ENCODE results near the gene RAB4B.
"Not testable (repeated sequence)": the region's sequence is repeated elsewhere in the genome, so short reads cannot be mapped to it uniquely, and the experiment has no call there.

Gene RAB4B

GRCh38 chr19:40763526-40763925 is 14.5 kb upstream of the RAB4B start:
- Histone ChIP-seq H3K27ac (ENCODE audit: low read depth in 2 of 2, low read length in 2 of 2) (no peak overlapping the region), H3K4me1 (ENCODE audit: control insufficient read depth in 2 of 2, insufficient read depth in 2 of 2, low read length in 2 of 2) (no peaks in the 10 kb centered on the region), H3K27me3 (ENCODE audit: control insufficient read depth in 2 of 2, insufficient read depth in 2 of 2, low read length in 2 of 2) (no peaks in the 10 kb centered on the region), H3K36me3 (ENCODE audit: control insufficient read depth in 2 of 2, insufficient read depth in 2 of 2, low read length in 2 of 2) (peaks cover 69 to 71% of the 10 kb centered on the region in 2 donors), H3K9ac (ENCODE audit: low read depth in 1 of 2, low read length in 2 of 2) (no peak overlapping the region), H3K9me3 (ENCODE audit: control insufficient read depth in 2 of 2, low read length in 2 of 2) (no peaks in the 10 kb centered on the region), H3K4me3 (ENCODE audit: low read length in 2 of 2) (no peak overlapping the region)

- Histone ChIP-seq H3K9me3 (ENCODE audit: control insufficient read depth in 2 of 2, low read length in 2 of 2) (no peaks in the 10 kb centered on the region), H3K9ac (ENCODE audit: low read depth in 1 of 2, low read length in 2 of 2) (no peak overlapping the region), H3K27ac (ENCODE audit: low read depth in 2 of 2, low read length in 2 of 2) (no peak overlapping the region), H3K4me3 (ENCODE audit: low read length in 2 of 2) (no peak overlapping the region), H3K36me3 (ENCODE audit: control insufficient read depth in 2 of 2, insufficient read depth in 2 of 2, low read length in 2 of 2) (peaks cover 73 to 74% of the 10 kb centered on the region in 2 donors), H3K4me1 (ENCODE audit: control insufficient read depth in 2 of 2, insufficient read depth in 2 of 2, low read length in 2 of 2) (no peaks in the 10 kb centered on the region), H3K27me3 (ENCODE audit: control insufficient read depth in 2 of 2, insufficient read depth in 2 of 2, low read length in 2 of 2) (no peaks in the 10 kb centered on the region)
Observed at GRCh38 chr19:40763963-40764362, 14.1 kb upstream of the RAB4B start.

GRCh38 chr19:40766385-40766784 is 11.7 kb upstream of the RAB4B start:
- peaks cover 50% of the 10 kb centered on the region in 2 donors for H3K36me3 ChIP-seq (ENCODE audit: control insufficient read depth in 2 of 2, insufficient read depth in 2 of 2, low read length in 2 of 2)
- H3K4me3 ChIP-seq (ENCODE audit: low read length in 2 of 2); H3K9ac ChIP-seq (ENCODE audit: low read depth in 1 of 2, low read length in 2 of 2); H3K9me3 ChIP-seq (ENCODE audit: control insufficient read depth in 2 of 2, low read length in 2 of 2); H3K4me1 ChIP-seq (ENCODE audit: control insufficient read depth in 2 of 2, insufficient read depth in 2 of 2, low read length in 2 of 2); H3K27ac ChIP-seq (ENCODE audit: low read depth in 2 of 2, low read length in 2 of 2); H3K27me3 ChIP-seq (ENCODE audit: control insufficient read depth in 2 of 2, insufficient read depth in 2 of 2, low read length in 2 of 2): not testable (repeated sequence)

GRCh38 chr19:40768869-40769268 is 9.2 kb upstream of the RAB4B start:
- Histone ChIP-seq H3K27ac (ENCODE audit: low read depth in 2 of 2, low read length in 2 of 2) (no peak overlapping the region), H3K27me3 (ENCODE audit: control insufficient read depth in 2 of 2, insufficient read depth in 2 of 2, low read length in 2 of 2) (no peaks in the 10 kb centered on the region), H3K36me3 (ENCODE audit: control insufficient read depth in 2 of 2, insufficient read depth in 2 of 2, low read length in 2 of 2) (peaks cover 26 to 27% of the 10 kb centered on the region in 2 donors), H3K4me3 (ENCODE audit: low read length in 2 of 2) (no peak overlapping the region), H3K9ac (ENCODE audit: low read depth in 1 of 2, low read length in 2 of 2) (no peak overlapping the region), H3K9me3 (ENCODE audit: control insufficient read depth in 2 of 2, low read length in 2 of 2) (no peaks in the 10 kb centered on the region), H3K4me1 (ENCODE audit: control insufficient read depth in 2 of 2, insufficient read depth in 2 of 2, low read length in 2 of 2) (no peaks in the 10 kb centered on the region)

GRCh38 chr19:40771101-40771862 is 6.8 kb upstream of the RAB4B start:
- H3K36me3 ChIP-seq (ENCODE audit: control insufficient read depth in 2 of 2, insufficient read depth in 2 of 2, low read length in 2 of 2); H3K27me3 ChIP-seq (ENCODE audit: control insufficient read depth in 2 of 2, insufficient read depth in 2 of 2, low read length in 2 of 2); H3K27ac ChIP-seq (ENCODE audit: low read depth in 2 of 2, low read length in 2 of 2); H3K9me3 ChIP-seq (ENCODE audit: control insufficient read depth in 2 of 2, low read length in 2 of 2); H3K4me3 ChIP-seq (ENCODE audit: low read length in 2 of 2); H3K9ac ChIP-seq (ENCODE audit: low read depth in 1 of 2, low read length in 2 of 2); H3K4me1 ChIP-seq (ENCODE audit: control insufficient read depth in 2 of 2, insufficient read depth in 2 of 2, low read length in 2 of 2): not testable (repeated sequence)

- H3K4me1 ChIP-seq (ENCODE audit: control insufficient read depth in 2 of 2, insufficient read depth in 2 of 2, low read length in 2 of 2) = peaks cover 11 to 15% of the 10 kb centered on the region in 2 donors
- no peaks in the 10 kb centered on the region for H3K36me3 ChIP-seq (ENCODE audit: control insufficient read depth in 2 of 2, insufficient read depth in 2 of 2, low read length in 2 of 2)
- no peak within 1 kb of the TSS for H3K9ac ChIP-seq (ENCODE audit: low read depth in 1 of 2, low read length in 2 of 2)
- H3K27me3 ChIP-seq (ENCODE audit: control insufficient read depth in 2 of 2, insufficient read depth in 2 of 2, low read length in 2 of 2) = no peaks in the 10 kb centered on the region
- no peak within 1 kb of the TSS for H3K4me3 ChIP-seq (ENCODE audit: low read length in 2 of 2)
- no peak within 1 kb of the TSS for H3K27ac ChIP-seq (ENCODE audit: low read depth in 2 of 2, low read length in 2 of 2)
- H3K9me3 ChIP-seq (ENCODE audit: control insufficient read depth in 2 of 2, low read length in 2 of 2) = no peaks in the 10 kb centered on the region
Observed at GRCh38 chr19:40774916-40775631, 3.0 kb upstream of the RAB4B start, which contains the start of gene MIA. Gene MIA (plus strand): TSS chr19:40775521. CDS start chr19:40775543, 22 bp downstream.

GRCh38 chr19:40775632-40776022 is 2.4 kb upstream of the RAB4B start:
- Histone ChIP-seq H3K36me3 (ENCODE audit: control insufficient read depth in 2 of 2, insufficient read depth in 2 of 2, low read length in 2 of 2) (peaks cover 0 to 3% of the 10 kb centered on the region in 2 donors), H3K9ac (ENCODE audit: low read depth in 1 of 2, low read length in 2 of 2) (no peak overlapping the region), H3K27ac (ENCODE audit: low read depth in 2 of 2, low read length in 2 of 2) (no peak overlapping the region), H3K27me3 (ENCODE audit: control insufficient read depth in 2 of 2, insufficient read depth in 2 of 2, low read length in 2 of 2) (no peaks in the 10 kb centered on the region), H3K9me3 (ENCODE audit: control insufficient read depth in 2 of 2, low read length in 2 of 2) (no peaks in the 10 kb centered on the region), H3K4me3 (ENCODE audit: low read length in 2 of 2) (no peak overlapping the region), H3K4me1 (ENCODE audit: control insufficient read depth in 2 of 2, insufficient read depth in 2 of 2, low read length in 2 of 2) (peaks cover 11 to 15% of the 10 kb centered on the region in 2 donors)

GRCh38 chr19:40776364-40776763 is 1.7 kb upstream of the RAB4B start:
- peak overlapping the region in 1 of 2 donors; percentile 99 for H3K27ac ChIP-seq (ENCODE audit: low read depth in 2 of 2, low read length in 2 of 2)
- H3K9ac ChIP-seq (ENCODE audit: low read depth in 1 of 2, low read length in 2 of 2) = no peak overlapping the region
- H3K4me3 ChIP-seq (ENCODE audit: low read length in 2 of 2) = no peak overlapping the region
- no peaks in the 10 kb centered on the region for H3K27me3 ChIP-seq (ENCODE audit: control insufficient read depth in 2 of 2, insufficient read depth in 2 of 2, low read length in 2 of 2)
- H3K36me3 ChIP-seq (ENCODE audit: control insufficient read depth in 2 of 2, insufficient read depth in 2 of 2, low read length in 2 of 2) = peaks cover 0 to 3% of the 10 kb centered on the region in 2 donors
- H3K9me3 ChIP-seq (ENCODE audit: control insufficient read depth in 2 of 2, low read length in 2 of 2) = no peaks in the 10 kb centered on the region
- H3K4me1 ChIP-seq (ENCODE audit: control insufficient read depth in 2 of 2, insufficient read depth in 2 of 2, low read length in 2 of 2) = peaks cover 11 to 15% of the 10 kb centered on the region in 2 donors

- Histone ChIP-seq H3K4me1 (ENCODE audit: control insufficient read depth in 2 of 2, insufficient read depth in 2 of 2, low read length in 2 of 2) (peaks cover 11 to 15% of the 10 kb centered on the region in 2 donors), H3K4me3 (ENCODE audit: low read length in 2 of 2) (peak overlapping the region; percentile 97 to 98), H3K27me3 (ENCODE audit: control insufficient read depth in 2 of 2, insufficient read depth in 2 of 2, low read length in 2 of 2) (no peaks in the 10 kb centered on the region), H3K9me3 (ENCODE audit: control insufficient read depth in 2 of 2, low read length in 2 of 2) (no peaks in the 10 kb centered on the region), H3K9ac (ENCODE audit: low read depth in 1 of 2, low read length in 2 of 2) (peak overlapping the region; percentile 91 to 98), H3K27ac (ENCODE audit: low read depth in 2 of 2, low read length in 2 of 2) (peak overlapping the region; percentile 99 to 100), H3K36me3 (ENCODE audit: control insufficient read depth in 2 of 2, insufficient read depth in 2 of 2, low read length in 2 of 2) (peaks cover 0 to 3% of the 10 kb centered on the region in 2 donors)
Observed at GRCh38 chr19:40776932-40777644, 959 bp upstream of the RAB4B start.

- H3K4me3 ChIP-seq (ENCODE audit: low read length in 2 of 2) = peak overlapping the region; percentile 97 to 98
- no peaks in the 10 kb centered on the region for H3K9me3 ChIP-seq (ENCODE audit: control insufficient read depth in 2 of 2, low read length in 2 of 2)
- no peaks in the 10 kb centered on the region for H3K27me3 ChIP-seq (ENCODE audit: control insufficient read depth in 2 of 2, insufficient read depth in 2 of 2, low read length in 2 of 2)
- peaks cover 0 to 5% of the 10 kb centered on the region in 2 donors for H3K36me3 ChIP-seq (ENCODE audit: control insufficient read depth in 2 of 2, insufficient read depth in 2 of 2, low read length in 2 of 2)
- peak overlapping the region; percentile 99 to 100 for H3K27ac ChIP-seq (ENCODE audit: low read depth in 2 of 2, low read length in 2 of 2)
- H3K9ac ChIP-seq (ENCODE audit: low read depth in 1 of 2, low read length in 2 of 2) = peak overlapping the region; percentile 91 to 98
- H3K4me1 ChIP-seq (ENCODE audit: control insufficient read depth in 2 of 2, insufficient read depth in 2 of 2, low read length in 2 of 2) = peaks cover 11 to 15% of the 10 kb centered on the region in 2 donors
Observed at GRCh38 chr19:40777645-40777936, 456 bp upstream of the RAB4B start.
